GDM1 (cell line): ENCODE results near the gene RGSL1.
"Not testable (repeated sequence)": the region's sequence is repeated elsewhere in the genome, so short reads cannot be mapped to it uniquely, and the experiment has no call there.

Experiments
- DNase-seq: peaks from one replicate; lab custom pipeline; 2025; lab: John Stamatoyannopoulos, UW

The RGSL1 gene

GRCh38 chr1:182446033-182446669 lies 3.8 kb upstream of the RGSL1 start:
- peak; percentile 9 for DNase-seq

- DNase-seq, result not testable (repeated sequence)
Observed at GRCh38 chr1:182447124-182447523, 2.8 kb upstream of the RGSL1 start.

DNA sequence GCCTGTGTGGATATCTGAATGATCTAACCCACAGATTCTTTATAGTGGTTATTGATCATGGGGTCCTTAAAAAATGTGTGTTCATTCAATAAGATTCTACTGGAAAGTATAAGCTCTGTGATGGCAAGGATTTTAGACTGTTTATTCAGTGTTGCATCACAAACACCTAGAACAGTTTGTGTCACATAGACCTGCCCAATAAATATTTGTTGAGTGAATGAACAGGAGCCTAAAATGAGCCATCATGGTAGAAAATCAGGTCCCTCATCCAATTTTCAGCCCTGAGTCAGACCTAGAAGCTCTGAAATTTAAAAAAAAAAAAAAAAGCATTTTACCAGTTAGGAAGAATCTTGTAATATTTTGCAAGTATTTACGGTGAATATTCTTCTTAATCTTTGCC lies 2.3 kb upstream of the RGSL1 start:
- DNase-seq, result no peak

GRCh38 chr1:182453631-182454030 lies 3.7 kb downstream of the RGSL1 start:
- no peak for DNase-seq

DNA sequence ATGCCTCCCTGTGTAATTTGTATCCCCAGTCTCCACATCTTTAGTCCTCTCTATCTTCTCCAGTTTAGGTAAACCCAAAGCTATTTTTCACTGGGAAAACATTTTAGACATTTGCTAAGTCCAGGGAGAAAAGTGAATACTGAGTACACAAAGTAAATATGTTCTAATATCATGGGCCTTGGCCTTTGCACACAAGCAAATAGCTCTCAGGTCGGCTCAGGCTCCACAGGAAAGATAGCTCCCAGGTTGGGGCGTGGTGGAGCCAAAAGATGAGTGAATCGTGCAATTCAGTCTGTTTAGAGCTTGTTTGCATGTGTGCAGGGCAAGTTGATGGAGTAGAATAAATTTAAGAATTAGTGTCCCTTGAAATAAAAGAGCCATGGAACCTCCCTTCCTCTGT lies 7.9 kb downstream of the RGSL1 start:
- DNase-seq, result no peak

DNA sequence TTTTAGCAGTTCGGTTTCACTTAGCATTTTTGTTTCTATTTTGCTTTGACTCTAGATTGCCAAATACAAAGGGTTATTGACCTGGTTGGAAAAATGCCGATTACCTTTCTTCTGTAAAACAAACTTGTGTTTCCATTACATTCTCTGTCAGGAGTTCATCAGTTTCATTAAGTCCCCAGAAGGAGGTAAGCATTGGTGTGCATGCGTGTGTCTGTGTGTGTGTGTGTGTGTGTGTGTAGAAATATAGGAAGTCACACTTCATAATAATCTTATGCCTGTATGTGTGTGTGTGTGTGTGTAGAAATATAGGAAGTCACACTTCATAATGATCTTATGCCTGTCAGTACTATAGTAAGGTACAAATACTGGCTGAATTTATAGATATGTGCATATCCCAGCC lies 10.0 kb downstream of the RGSL1 start:
- no peak for DNase-seq

GRCh38 chr1:182460550-182460951 lies 10.6 kb downstream of the RGSL1 start:
- no peak for DNase-seq

DNA sequence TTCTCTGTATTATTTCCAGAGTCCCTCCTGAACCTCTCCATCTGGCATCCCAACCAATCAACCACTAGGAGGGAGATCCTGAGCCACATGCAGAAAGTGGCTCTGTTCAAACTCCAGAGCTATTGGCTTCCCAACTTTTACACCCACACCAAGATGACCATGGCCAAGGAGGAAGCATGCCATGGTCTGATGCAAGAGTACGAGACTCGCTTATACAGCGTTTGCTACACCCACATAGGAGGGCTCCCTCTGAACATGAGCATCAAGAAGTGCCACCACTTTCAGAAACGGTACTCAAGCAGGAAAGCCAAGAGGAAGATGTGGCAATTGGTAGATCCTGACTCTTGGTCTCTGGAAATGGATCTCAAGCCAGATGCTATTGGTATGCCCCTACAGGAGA lies 23.6 kb downstream of the RGSL1 start:
- DNase-seq, result no peak

GRCh38 chr1:182476625-182477024 lies 26.7 kb downstream of the RGSL1 start:
- no peak for DNase-seq

- no peak for DNase-seq
Observed at GRCh38 chr1:182478238-182478637, 28.3 kb downstream of the RGSL1 start.

DNA sequence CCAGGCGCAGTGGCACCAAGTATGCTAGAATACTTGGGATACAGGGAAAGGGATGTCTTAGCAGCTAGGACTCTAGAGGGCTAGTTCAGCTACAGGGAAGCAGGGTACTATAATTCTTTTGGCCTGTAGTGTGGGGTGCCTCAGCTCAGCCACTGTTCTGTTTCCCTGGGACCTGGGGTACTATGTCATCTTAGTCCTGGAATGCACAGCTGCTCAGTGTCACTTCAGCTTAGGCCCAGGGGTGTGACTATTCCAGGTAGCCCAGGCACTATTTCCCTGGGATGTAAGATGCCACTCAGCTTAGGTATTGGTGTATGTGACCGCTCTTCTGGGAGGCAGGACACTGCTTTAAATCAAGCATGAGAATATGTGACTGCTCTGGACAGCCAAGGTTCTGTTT lies 34.1 kb downstream of the RGSL1 start:
- no peak for DNase-seq

GRCh38 chr1:182484531-182485257 lies 34.7 kb downstream of the RGSL1 start:
- DNase-seq, result peak; percentile 82

DNA sequence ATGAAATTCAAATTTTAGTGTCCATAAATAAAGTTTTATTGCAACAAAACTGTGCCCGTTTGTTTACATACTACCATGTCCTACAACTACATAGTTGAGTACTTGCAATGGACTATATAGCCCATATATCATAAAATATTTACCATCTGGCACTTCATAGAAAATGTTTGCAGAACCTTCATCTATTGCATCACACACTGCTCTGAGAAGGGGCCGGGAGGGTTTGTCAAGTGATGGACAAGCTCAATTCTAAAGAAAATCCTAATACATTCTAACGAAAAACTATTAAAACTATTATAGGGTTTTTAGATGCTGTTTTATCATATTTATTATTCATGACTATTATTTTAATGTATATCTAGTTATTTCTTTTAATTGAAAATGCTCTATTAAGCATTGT lies 35.9 kb downstream of the RGSL1 start:
- no peak for DNase-seq

DNA sequence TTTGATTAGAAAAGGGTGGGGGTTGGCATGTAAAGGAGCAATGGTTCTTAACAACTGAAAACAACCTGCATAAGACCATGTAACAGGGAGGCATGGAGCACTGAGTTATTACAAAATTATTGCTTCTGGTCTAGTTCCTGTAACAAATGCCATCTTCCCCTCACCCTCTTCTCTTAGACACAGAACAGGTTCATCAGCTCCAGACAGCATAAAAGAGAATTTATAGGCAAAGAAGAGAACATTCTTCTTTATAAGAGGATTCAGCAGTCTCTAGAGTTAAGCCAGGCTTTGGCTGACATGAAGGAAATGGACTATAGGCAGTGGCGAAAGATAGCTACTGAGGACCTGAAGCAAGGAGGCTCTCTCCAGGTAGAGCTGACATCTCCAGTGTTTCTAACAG lies 38.9 kb downstream of the RGSL1 start:
- DNase-seq, result no peak

DNA sequence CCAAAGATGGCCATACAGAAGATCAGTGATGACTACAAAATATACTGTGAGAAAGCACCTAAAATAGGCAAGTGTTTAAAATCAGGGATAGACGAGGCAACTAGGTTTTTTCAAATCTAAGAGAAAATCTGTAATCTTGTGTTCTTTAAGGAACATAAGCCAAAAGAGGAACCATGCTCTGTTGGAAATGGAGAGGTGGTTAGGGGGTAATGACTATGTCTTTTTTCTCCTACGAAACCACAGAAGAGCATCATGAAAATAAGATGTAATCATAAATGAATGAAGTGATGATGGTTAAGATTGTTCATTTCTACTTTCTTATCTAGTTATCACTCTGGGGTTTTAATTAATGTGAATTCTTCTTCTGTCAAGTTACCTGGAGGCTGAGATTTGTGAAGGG lies 43.1 kb downstream of the RGSL1 start:
- DNase-seq, result no peak

GRCh38 chr1:182495002-182495401 lies 45.1 kb downstream of the RGSL1 start:
- DNase-seq, result no peak

DNA sequence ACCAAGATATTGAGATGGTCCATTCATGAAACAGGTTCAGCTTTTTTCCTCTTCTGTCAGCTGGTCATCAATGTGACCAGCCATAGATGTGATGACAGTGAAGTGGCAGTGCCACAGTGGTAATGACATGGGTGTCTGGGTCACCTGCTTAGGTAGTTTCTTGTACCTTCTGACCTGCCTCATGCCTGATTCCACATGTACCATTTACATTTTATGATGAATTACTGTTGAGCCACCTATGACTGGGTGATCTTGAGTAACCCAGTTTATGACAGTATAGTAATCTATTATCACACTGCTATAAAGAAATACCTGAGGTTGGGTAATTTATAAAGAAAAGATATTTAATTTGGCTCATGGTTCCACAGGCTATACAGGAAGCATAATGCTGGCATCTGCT lies 45.7 kb downstream of the RGSL1 start:
- DNase-seq, result no peak

- DNase-seq, result no peak
Observed at GRCh38 chr1:182507685-182508084, 57.7 kb downstream of the RGSL1 start.

DNA sequence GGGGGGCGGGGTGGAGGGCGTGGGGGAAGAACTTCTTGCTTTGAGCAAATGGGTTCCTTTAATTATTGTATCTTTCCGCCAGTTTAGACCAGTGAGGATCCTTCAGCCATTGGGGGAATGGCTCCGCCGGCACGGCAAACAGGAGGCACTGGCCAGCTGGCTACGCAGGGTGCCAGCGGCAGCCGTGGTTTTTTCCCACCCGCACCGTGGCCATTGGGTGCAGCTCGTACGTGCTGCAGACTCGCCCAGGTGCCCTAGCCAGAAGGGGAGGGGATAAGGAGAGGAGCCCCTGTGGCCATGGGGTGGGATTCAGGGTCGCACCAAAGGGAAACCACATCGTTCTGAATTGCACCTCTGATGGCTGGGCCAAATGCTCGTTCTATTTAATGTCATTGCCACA lies 65.6 kb downstream of the RGSL1 start:
- DNase-seq, result no peak

- DNase-seq, result no peak
Observed at GRCh38 chr1:182520736-182521135, 70.8 kb downstream of the RGSL1 start.

DNA sequence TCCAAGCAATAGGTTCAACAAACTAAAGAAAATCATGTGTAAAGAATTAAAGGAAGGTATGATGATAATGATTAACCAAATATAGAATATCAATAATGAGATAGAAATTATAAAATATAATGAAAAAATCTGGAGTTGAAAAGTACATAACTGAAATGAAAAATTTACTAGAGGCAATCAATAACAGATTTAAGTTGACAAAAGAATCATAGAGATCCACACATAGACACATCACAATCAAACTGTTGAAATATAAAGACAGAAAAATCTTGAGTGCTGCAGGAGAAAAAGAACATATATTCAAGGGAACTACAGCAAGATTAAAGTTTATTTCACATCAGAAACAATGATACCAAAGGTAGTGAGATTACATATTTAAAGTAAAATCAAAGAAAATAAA lies 75.4 kb downstream of the RGSL1 start:
- DNase-seq, result no peak

GRCh38 chr1:182527680-182528079 lies 77.7 kb downstream of the RGSL1 start:
- no peak for DNase-seq

- DNase-seq, result not testable (repeated sequence)
Observed at GRCh38 chr1:182528206-182528605, 78.3 kb downstream of the RGSL1 start.

- DNase-seq, result no peak
Observed at GRCh38 chr1:182533896-182534295, 84.0 kb downstream of the RGSL1 start.
